Liver (tissue), 3 donors: Measurements from ENCODE around the gene KRTAP19-7.

Source experiments
- RAD21 ChIP-seq, 2 donors: IDR thresholded peaks; 2 replicates each; pipeline ENCODE4 v1.6.1; 2016; ENCODE audit warnings: antibody characterized with exemption in 2 of 2, mild to moderate bottlenecking in 2 of 2
- TF ChIP-seq, protein P1 (sequence below): fragments of 150-350 bp; IDR thresholded peaks from 2 replicates; pipeline ENCODE4 v1.5.1; 2017; ENCODE audit warnings: improper control_type of control experiment, low read depth, low read length; ENCODE audit not compliant: missing input control
- donor health status: healthy.
- donor health status: healthy.

- TF ChIP-seq, protein P1, sequence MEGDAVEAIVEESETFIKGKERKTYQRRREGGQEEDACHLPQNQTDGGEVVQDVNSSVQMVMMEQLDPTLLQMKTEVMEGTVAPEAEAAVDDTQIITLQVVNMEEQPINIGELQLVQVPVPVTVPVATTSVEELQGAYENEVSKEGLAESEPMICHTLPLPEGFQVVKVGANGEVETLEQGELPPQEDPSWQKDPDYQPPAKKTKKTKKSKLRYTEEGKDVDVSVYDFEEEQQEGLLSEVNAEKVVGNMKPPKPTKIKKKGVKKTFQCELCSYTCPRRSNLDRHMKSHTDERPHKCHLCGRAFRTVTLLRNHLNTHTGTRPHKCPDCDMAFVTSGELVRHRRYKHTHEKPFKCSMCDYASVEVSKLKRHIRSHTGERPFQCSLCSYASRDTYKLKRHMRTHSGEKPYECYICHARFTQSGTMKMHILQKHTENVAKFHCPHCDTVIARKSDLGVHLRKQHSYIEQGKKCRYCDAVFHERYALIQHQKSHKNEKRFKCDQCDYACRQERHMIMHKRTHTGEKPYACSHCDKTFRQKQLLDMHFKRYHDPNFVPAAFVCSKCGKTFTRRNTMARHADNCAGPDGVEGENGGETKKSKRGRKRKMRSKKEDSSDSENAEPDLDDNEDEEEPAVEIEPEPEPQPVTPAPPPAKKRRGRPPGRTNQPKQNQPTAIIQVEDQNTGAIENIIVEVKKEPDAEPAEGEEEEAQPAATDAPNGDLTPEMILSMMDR, result no peak
- no peak for TF ChIP-seq RAD21 (IDR thresholded peaks at IDR 0.05)
These were observed 2.5 kb upstream of the KRTAP19-7 start for GRCh38 chr21:30563630-30564029.
